ENCODE measurements around the gene RHCG.
"Not testable (repeated sequence)": the region's sequence is repeated elsewhere in the genome, so short reads cannot be mapped to it uniquely, and the experiment has no call there.

The RHCG gene

GRCh38 chr15:89475661-89476060 lies 20.7 kb downstream of the RHCG start:
- no peak for DNase-seq

- DNase-seq, result no peak
These were observed 23.6 kb downstream of the RHCG start for GRCh38 chr15:89472785-89473256.

- DNase-seq, result no peak
These were observed 26.8 kb downstream of the RHCG start for GRCh38 chr15:89469426-89470096.

- not testable (repeated sequence) for DNase-seq
These were observed 27.6 kb downstream of the RHCG start for GRCh38 chr15:89468813-89469212.

- no peak for DNase-seq
These were observed 33.3 kb downstream of the RHCG start for GRCh38 chr15:89463113-89463512.

- no peak for DNase-seq
These were observed 34.0 kb downstream of the RHCG start for GRCh38 chr15:89462198-89462912.

- DNase-seq, result no peak
These were observed 35.0 kb downstream of the RHCG start for GRCh38 chr15:89461386-89461785.

- DNase-seq, result no peak
These were observed 36.3 kb downstream of the RHCG start for GRCh38 chr15:89460048-89460447.

GRCh38 chr15:89459271-89460038 lies 36.9 kb downstream of the RHCG start:
- no peak for DNase-seq

GRCh38 chr15:89458440-89458839 lies 37.9 kb downstream of the RHCG start:
- no peak for DNase-seq

- no peak for DNase-seq
These were observed 39.3 kb downstream of the RHCG start for GRCh38 chr15:89457086-89457485.

- DNase-seq, result no peak
These were observed 40.8 kb downstream of the RHCG start for GRCh38 chr15:89455535-89455934.

GRCh38 chr15:89452330-89452836 lies 44.0 kb downstream of the RHCG start:
- no peak for DNase-seq

GRCh38 chr15:89451846-89452245 lies 44.5 kb downstream of the RHCG start:
- no peak for DNase-seq

- no peak for DNase-seq
These were observed 46.0 kb downstream of the RHCG start for GRCh38 chr15:89450076-89451006.

- DNase-seq, result no peak
These were observed 47.6 kb downstream of the RHCG start for GRCh38 chr15:89448825-89449224.

GRCh38 chr15:89447676-89448075 lies 48.7 kb downstream of the RHCG start:
- DNase-seq, result no peak

- DNase-seq, result no peak
These were observed 50.0 kb downstream of the RHCG start for GRCh38 chr15:89446255-89446891.

- DNase-seq, result no peak
These were observed 50.9 kb downstream of the RHCG start for GRCh38 chr15:89445518-89445917.

GRCh38 chr15:89444241-89445225 lies 51.9 kb downstream of the RHCG start:
- no peak for DNase-seq

GRCh38 chr15:89443581-89443980 lies 52.8 kb downstream of the RHCG start:
- DNase-seq, result no peak
